HepG2 (cell line): Measurements from ENCODE around the gene CERS6. TPM values are rescaled to one million over a fixed set of nuclear protein-coding genes. Genes with fewer than 3 reads are reported as not detected.
A peak's percentile ranks its signal among the peaks of the same experiment; 100 is the strongest.

Experiments used
- AHDC1 ChIP-seq: sonication (generic); formaldehyde crosslinking; IDR thresholded peaks from 2 replicates; pipeline ENCODE4 v1.5.1; 2020; ENCODE audit warnings: mild to moderate bottlenecking, missing genetic modification reagents, borderline replicate concordance
- DDIT3 ChIP-seq: sonication (generic); formaldehyde crosslinking; IDR thresholded peaks from 2 replicates; pipeline ENCODE4 v1.4.0; 2020; ENCODE audit warnings: mild to moderate bottlenecking, missing genetic modification reagents
- MAFF ChIP-seq: IDR thresholded peaks from 2 replicates; pipeline ENCODE4 v1.6.1; 2011; ENCODE audit warnings: low read depth, low read length, improper control_type of control experiment
- MBD4 ChIP-seq: IDR thresholded peaks from 2 replicates; pipeline ENCODE4 v1.6.1; 2012; ENCODE audit warnings: low read length, inconsistent platforms, borderline replicate concordance
- MIER2 ChIP-seq: IDR thresholded peaks from 2 replicates; pipeline ENCODE4 v1.6.1; 2016; ENCODE audit warnings: missing biosample characterization, missing genetic modification reagents
- RNF2 ChIP-seq: fragments of 450-650 bp; conservative IDR thresholded peaks from 2 replicates; pipeline ENCODE4 v1.6.1; 2016; ENCODE audit warnings: low read depth
- SIX4 ChIP-seq: sonication (generic); formaldehyde crosslinking; IDR thresholded peaks from 2 replicates; pipeline ENCODE4 v1.4.0; 2020; ENCODE audit warnings: missing genetic modification reagents
- SKI ChIP-seq: fragments of 450-650 bp; IDR thresholded peaks from one replicate; pipeline ENCODE4 v1.6.1; 2018; ENCODE audit warnings: mild to moderate bottlenecking; ENCODE audit not compliant: partially characterized antibody
- SP5 ChIP-seq: IDR thresholded peaks from 2 replicates; pipeline ENCODE4 v1.6.1; 2016; ENCODE audit warnings: low read depth, borderline replicate concordance
- YEATS4 ChIP-seq: sonication (generic); formaldehyde crosslinking; IDR thresholded peaks from 2 replicates; pipeline ENCODE4 v1.4.0; 2020; ENCODE audit warnings: missing genetic modification reagents, borderline replicate concordance
- ZBTB37 ChIP-seq: sonication (generic); formaldehyde crosslinking; IDR thresholded peaks from 2 replicates; pipeline ENCODE4 v1.4.0; 2020; ENCODE audit warnings: mild to moderate bottlenecking, missing genetic modification reagents
- ZBTB49 ChIP-seq: sonication (generic); formaldehyde crosslinking; IDR thresholded peaks from 2 replicates; pipeline ENCODE4 v1.4.0; 2020; ENCODE audit warnings: missing genetic modification reagents, borderline replicate concordance
- ZNF12 ChIP-seq: sonication (generic); formaldehyde crosslinking; IDR thresholded peaks from 2 replicates; pipeline ENCODE4 v1.5.0; 2020; ENCODE audit warnings: missing genetic modification reagents
- ZNF282 ChIP-seq: fragments of 450-650 bp; IDR thresholded peaks from 2 replicates; pipeline ENCODE4 v1.6.1; 2018; ENCODE audit not compliant: partially characterized antibody
- ZNF30 ChIP-seq: sonication (generic); formaldehyde crosslinking; IDR thresholded peaks from 2 replicates; pipeline ENCODE4 v1.5.0; 2020; ENCODE audit warnings: mild to moderate bottlenecking, missing genetic modification reagents
- ZNF687 ChIP-seq: sonication (generic); formaldehyde crosslinking; IDR thresholded peaks from 2 replicates; pipeline ENCODE4 v1.5.1; 2020; ENCODE audit warnings: mild to moderate bottlenecking, missing genetic modification reagents, moderate library complexity
- ZSCAN30 ChIP-seq: sonication (generic); formaldehyde crosslinking; IDR thresholded peaks from 2 replicates; pipeline ENCODE4 v1.5.0; 2020; ENCODE audit warnings: mild to moderate bottlenecking, missing genetic modification reagents
- polyA plus RNA-seq, 8 experiments: library from polyadenylated mRNA; depleted of rRNA in 3 of 8; stranded (reverse) in 7 of 8; unstranded in 1 of 8; fragments of >200 nt; fragmentation: Illumina TruSeq in 4 of 8; extraction: Trizol in 4 of 8; gene quantifications; 2 replicates each; pipeline versions ENCODE4 v1.2.1 to v1.2.3, GENCODE V29; 2011 to 2016; ENCODE audit warnings: low read depth in 4 of 8, missing spikeins in 1 of 8, mixed read lengths in 1 of 8; ENCODE audit not compliant: insufficient read depth in 1 of 8
- total RNA-seq, 5 experiments: library from RNA; depleted of rRNA; stranded (reverse); fragments of >200 nt; fragmentation: Illumina TruSeq; extraction: Trizol; gene quantifications; 2 replicates each; pipeline ENCODE4 v1.2.3, GENCODE V29; 2016; ENCODE audit warnings: low read depth in 1 of 5

CERS6 gene
- total and polyA plus RNA-seq, 2 of the 13 experiments (the other 11 are each of a cell fraction or from before 2014, with no cell fraction given), result 10.1 to 20.3 TPM

GRCh38 chr2:168494190-168494711 is 38.2 kb downstream of the CERS6 start (continued):
- TF ChIP-seq ZBTB49 (CRISPR knock-in tag) (no peak), SKI (no peak), MBD4 (no peak), MIER2 (CRISPR knock-in tag) (no peak), ZSCAN30 (CRISPR knock-in tag) (no peak), ZNF12 (CRISPR knock-in tag) (no peak), AHDC1 (peak; percentile 67; the same call in 1 of the 2 replicates), ZNF687 (CRISPR knock-in tag) (no peak), YEATS4 (peak; percentile 66; the same call in 1 of the 2 replicates), ZNF30 (CRISPR knock-in tag) (no peak), SIX4 (no peak), SP5 (CRISPR knock-in tag) (no peak), ZNF282 (no peak), RNF2 (no peak), MAFF (no peak), ZBTB37 (no peak), DDIT3 (CRISPR knock-in tag) (no peak)
